ENCODE measurements around the gene LATS1. TPM values are rescaled to one million over a fixed set of nuclear protein-coding genes. Genes with fewer than 3 reads are reported as not detected.

Gene LATS1
- total and polyA plus RNA-seq, 2 of the 8 experiments (the other 6 are each of a cell fraction or from before 2014, with no cell fraction given), result 8.9 to 21.7 TPM

- TF ChIP-seq POU5F1 (IDR thresholded peaks at IDR 0.05; ENCODE audit: low read depth, low read length) (no peak), JUN (IDR thresholded peaks at IDR 0.05; ENCODE audit: low read depth, low read length) (no peak), CTCF (IDR thresholded peaks at IDR 0.05; ENCODE audit: control extremely low read depth in 1 of 3, insufficient read depth in 1 of 3, low read depth in 1 of 3, low read length in 3 of 3) (no peak), TEAD4 (IDR thresholded peaks at IDR 0.05; ENCODE audit: low read depth, low read length) (no peak), RNF2 (IDR thresholded peaks at IDR 0.05; ENCODE audit: borderline replicate concordance, low read depth, low read length, missing control alignments, poor library complexity, severe bottlenecking) (no peak), TBP (IDR thresholded peaks at IDR 0.05; ENCODE audit: low read depth, low read length) (no peak)
These were observed 71.3 kb downstream of the LATS1 start (continued) for GRCh38 chr6:149646599-149646998.

All from H1 (cell line).